ENCODE measurements around the gene RUSF1.

Gene RUSF1

GRCh38 chr16:31501226-31501965 is 6.8 kb downstream of the RUSF1 start:
- no peak overlapping the region for H3K9ac ChIP-seq
- no peak overlapping the region for H3K4me3 ChIP-seq (IDR thresholded peaks at IDR 0.05; ENCODE audit: insufficient read depth, low read depth, low read length)
- TF ChIP-seq CTCF (conservative IDR thresholded peaks at IDR 0.05; ENCODE audit: low read depth, low read length), result no peak
- H3K27me3 ChIP-seq (ENCODE audit: insufficient read depth, low read depth), result no peaks in the 10 kb centered on the region
- no peak overlapping the region for H3K4me2 ChIP-seq
- 0 out of 2 replicates have a peak, but pooled peaks cover 2% of the 10 kb centered on the region for H3K36me3 ChIP-seq (ENCODE audit: insufficient read depth)
- no peaks in the 10 kb centered on the region for H4K20me1 ChIP-seq (ENCODE audit: insufficient read depth)
- H3K4me1 ChIP-seq (ENCODE audit: low read depth, poor library complexity, severe bottlenecking), result no peaks in the 10 kb centered on the region
- 0 out of 2 replicates have a peak, but pooled peaks cover 3% of the 10 kb centered on the region for H3K79me2 ChIP-seq (ENCODE audit: insufficient read depth, low read depth)
- no peak overlapping the region for H2AFZ ChIP-seq (ENCODE audit: low read depth)
- H3K27ac ChIP-seq, result no peak overlapping the region

GRCh38 chr16:31499928-31500327 is 8.3 kb downstream of the RUSF1 start:
- no peak for TF ChIP-seq CTCF (conservative IDR thresholded peaks at IDR 0.05; ENCODE audit: low read depth, low read length)
- Histone ChIP-seq H3K27ac (no peak overlapping the region), H3K27me3 (ENCODE audit: insufficient read depth, low read depth) (no peaks in the 10 kb centered on the region), H4K20me1 (ENCODE audit: insufficient read depth) (no peaks in the 10 kb centered on the region), H3K4me3 (IDR thresholded peaks at IDR 0.05; ENCODE audit: insufficient read depth, low read depth, low read length) (no peak overlapping the region), H2AFZ (ENCODE audit: low read depth) (no peak overlapping the region), H3K9ac (no peak overlapping the region), H3K4me2 (no peak overlapping the region), H3K36me3 (ENCODE audit: insufficient read depth) (no peaks in the 10 kb centered on the region), H3K79me2 (ENCODE audit: insufficient read depth, low read depth) (no peaks in the 10 kb centered on the region), H3K4me1 (ENCODE audit: low read depth, poor library complexity, severe bottlenecking) (no peaks in the 10 kb centered on the region)

- Histone ChIP-seq H3K27ac (no peak overlapping the region), H3K27me3 (ENCODE audit: insufficient read depth, low read depth) (no peaks in the 10 kb centered on the region), H3K79me2 (ENCODE audit: insufficient read depth, low read depth) (no peaks in the 10 kb centered on the region), H2AFZ (ENCODE audit: low read depth) (no peak overlapping the region), H3K36me3 (ENCODE audit: insufficient read depth) (no peaks in the 10 kb centered on the region), H3K4me2 (no peak overlapping the region), H3K9ac (no peak overlapping the region), H3K4me1 (ENCODE audit: low read depth, poor library complexity, severe bottlenecking) (no peaks in the 10 kb centered on the region), H4K20me1 (ENCODE audit: insufficient read depth) (no peaks in the 10 kb centered on the region), H3K4me3 (IDR thresholded peaks at IDR 0.05; ENCODE audit: insufficient read depth, low read depth, low read length) (no peak overlapping the region)
- no peak for TF ChIP-seq CTCF (conservative IDR thresholded peaks at IDR 0.05; ENCODE audit: low read depth, low read length)
Observed at GRCh38 chr16:31498493-31498892, 9.7 kb downstream of the RUSF1 start.

GRCh38 chr16:31496670-31497069 is 11.5 kb downstream of the RUSF1 start:
- Histone ChIP-seq H3K4me3 (IDR thresholded peaks at IDR 0.05; ENCODE audit: insufficient read depth, low read depth, low read length) (no peak overlapping the region), H3K4me1 (ENCODE audit: low read depth, poor library complexity, severe bottlenecking) (no peaks in the 10 kb centered on the region), H4K20me1 (ENCODE audit: insufficient read depth) (no peaks in the 10 kb centered on the region), H3K27ac (no peak overlapping the region), H3K9ac (no peak overlapping the region), H3K79me2 (ENCODE audit: insufficient read depth, low read depth) (no peaks in the 10 kb centered on the region), H3K36me3 (ENCODE audit: insufficient read depth) (no peaks in the 10 kb centered on the region), H3K4me2 (no peak overlapping the region), H2AFZ (ENCODE audit: low read depth) (no peak overlapping the region), H3K27me3 (ENCODE audit: insufficient read depth, low read depth) (no peaks in the 10 kb centered on the region)
- no peak for TF ChIP-seq CTCF (conservative IDR thresholded peaks at IDR 0.05; ENCODE audit: low read depth, low read length)
